ENCODE measurements around the gene TMEM273.

Gene TMEM273

DNA sequence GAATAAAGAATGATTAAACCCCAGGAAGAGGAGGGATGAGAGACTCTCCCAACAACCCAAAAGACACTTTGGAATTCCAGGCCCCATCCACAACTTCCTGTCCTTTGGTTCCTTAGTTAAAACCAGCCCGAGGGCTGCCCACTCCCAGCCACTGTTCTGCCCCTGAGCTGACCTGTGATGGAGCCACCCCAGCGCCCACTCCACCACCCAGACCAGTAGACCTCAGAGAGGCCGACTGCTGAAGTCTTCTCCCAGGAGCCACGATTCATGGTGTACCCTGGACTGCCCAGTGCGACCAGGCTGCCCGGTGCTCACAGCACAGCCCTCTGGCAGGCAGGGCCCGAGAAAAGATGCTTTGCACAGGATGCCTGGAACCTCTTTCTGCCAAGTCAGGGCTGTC lies 79.5 kb downstream of the TMEM273 start:
- H3K27ac ChIP-seq (ENCODE audit: low read length): no peak overlapping the region
- H3K79me2 ChIP-seq (ENCODE audit: insufficient read depth, low read length): no peaks in the 10 kb centered on the region
- DNase-seq (no peak), ATAC-seq (ENCODE audit: insufficient read depth, low read depth) (no peak)
- H3K4me1 ChIP-seq (ENCODE audit: insufficient read depth, low read length): no peaks in the 10 kb centered on the region
- no peaks in the 10 kb centered on the region for H4K20me1 ChIP-seq (ENCODE audit: insufficient read depth, low read length)
- H3K4me3 ChIP-seq (ENCODE audit: low read depth in 1 of 2, low read length in 2 of 2): no peak overlapping the region
- no peak overlapping the region for H2AFZ ChIP-seq (ENCODE audit: low read depth, low read length)
- H3K9me3 ChIP-seq (ENCODE audit: insufficient read depth, low read length, severe bottlenecking): no peaks in the 10 kb centered on the region
- no peak for TF ChIP-seq EZH2 (IDR thresholded peaks at IDR 0.05; ENCODE audit: borderline replicate concordance, low read depth, low read length, severe bottlenecking)
- TF ChIP-seq, protein P1, sequence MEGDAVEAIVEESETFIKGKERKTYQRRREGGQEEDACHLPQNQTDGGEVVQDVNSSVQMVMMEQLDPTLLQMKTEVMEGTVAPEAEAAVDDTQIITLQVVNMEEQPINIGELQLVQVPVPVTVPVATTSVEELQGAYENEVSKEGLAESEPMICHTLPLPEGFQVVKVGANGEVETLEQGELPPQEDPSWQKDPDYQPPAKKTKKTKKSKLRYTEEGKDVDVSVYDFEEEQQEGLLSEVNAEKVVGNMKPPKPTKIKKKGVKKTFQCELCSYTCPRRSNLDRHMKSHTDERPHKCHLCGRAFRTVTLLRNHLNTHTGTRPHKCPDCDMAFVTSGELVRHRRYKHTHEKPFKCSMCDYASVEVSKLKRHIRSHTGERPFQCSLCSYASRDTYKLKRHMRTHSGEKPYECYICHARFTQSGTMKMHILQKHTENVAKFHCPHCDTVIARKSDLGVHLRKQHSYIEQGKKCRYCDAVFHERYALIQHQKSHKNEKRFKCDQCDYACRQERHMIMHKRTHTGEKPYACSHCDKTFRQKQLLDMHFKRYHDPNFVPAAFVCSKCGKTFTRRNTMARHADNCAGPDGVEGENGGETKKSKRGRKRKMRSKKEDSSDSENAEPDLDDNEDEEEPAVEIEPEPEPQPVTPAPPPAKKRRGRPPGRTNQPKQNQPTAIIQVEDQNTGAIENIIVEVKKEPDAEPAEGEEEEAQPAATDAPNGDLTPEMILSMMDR (IDR thresholded peaks at IDR 0.05; ENCODE audit: borderline replicate concordance, extremely low read depth, low read length, poor library complexity, severe bottlenecking): no peak
- H3K9ac ChIP-seq (ENCODE audit: low read depth, low read length): no peak overlapping the region
- H3K36me3 ChIP-seq (ENCODE audit: insufficient read depth, low read length): no peaks in the 10 kb centered on the region
- no peaks in the 10 kb centered on the region for H3K27me3 ChIP-seq (ENCODE audit: insufficient read depth, low read length, poor library complexity)
- no peak overlapping the region for H3K4me2 ChIP-seq (ENCODE audit: insufficient read depth, low read length)

GRCh38 chr10:49107887-49108267 lies 80.3 kb downstream of the TMEM273 start:
- no peak for ATAC-seq (ENCODE audit: insufficient read depth, low read depth)
- H3K36me3 ChIP-seq (ENCODE audit: insufficient read depth, low read length): no peaks in the 10 kb centered on the region
- no peak overlapping the region for H2AFZ ChIP-seq (ENCODE audit: low read depth, low read length)
- H4K20me1 ChIP-seq (ENCODE audit: insufficient read depth, low read length): no peaks in the 10 kb centered on the region
- H3K27me3 ChIP-seq (ENCODE audit: insufficient read depth, low read length, poor library complexity): no peaks in the 10 kb centered on the region
- H3K9me3 ChIP-seq (ENCODE audit: insufficient read depth, low read length, severe bottlenecking): no peaks in the 10 kb centered on the region
- H3K4me2 ChIP-seq (ENCODE audit: insufficient read depth, low read length): no peak overlapping the region
- no peak for TF ChIP-seq EZH2 (IDR thresholded peaks at IDR 0.05; ENCODE audit: borderline replicate concordance, low read depth, low read length, severe bottlenecking)
- TF ChIP-seq, protein P1 (IDR thresholded peaks at IDR 0.05; ENCODE audit: borderline replicate concordance, extremely low read depth, low read length, poor library complexity, severe bottlenecking): no peak
- DNase-seq: no peak
- no peak overlapping the region for H3K4me3 ChIP-seq (ENCODE audit: low read depth in 1 of 2, low read length in 2 of 2)
- H3K9ac ChIP-seq (ENCODE audit: low read depth, low read length): no peak overlapping the region
- H3K4me1 ChIP-seq (ENCODE audit: insufficient read depth, low read length): no peaks in the 10 kb centered on the region
- no peak overlapping the region for H3K27ac ChIP-seq (ENCODE audit: low read length)
- no peaks in the 10 kb centered on the region for H3K79me2 ChIP-seq (ENCODE audit: insufficient read depth, low read length)

DNA sequence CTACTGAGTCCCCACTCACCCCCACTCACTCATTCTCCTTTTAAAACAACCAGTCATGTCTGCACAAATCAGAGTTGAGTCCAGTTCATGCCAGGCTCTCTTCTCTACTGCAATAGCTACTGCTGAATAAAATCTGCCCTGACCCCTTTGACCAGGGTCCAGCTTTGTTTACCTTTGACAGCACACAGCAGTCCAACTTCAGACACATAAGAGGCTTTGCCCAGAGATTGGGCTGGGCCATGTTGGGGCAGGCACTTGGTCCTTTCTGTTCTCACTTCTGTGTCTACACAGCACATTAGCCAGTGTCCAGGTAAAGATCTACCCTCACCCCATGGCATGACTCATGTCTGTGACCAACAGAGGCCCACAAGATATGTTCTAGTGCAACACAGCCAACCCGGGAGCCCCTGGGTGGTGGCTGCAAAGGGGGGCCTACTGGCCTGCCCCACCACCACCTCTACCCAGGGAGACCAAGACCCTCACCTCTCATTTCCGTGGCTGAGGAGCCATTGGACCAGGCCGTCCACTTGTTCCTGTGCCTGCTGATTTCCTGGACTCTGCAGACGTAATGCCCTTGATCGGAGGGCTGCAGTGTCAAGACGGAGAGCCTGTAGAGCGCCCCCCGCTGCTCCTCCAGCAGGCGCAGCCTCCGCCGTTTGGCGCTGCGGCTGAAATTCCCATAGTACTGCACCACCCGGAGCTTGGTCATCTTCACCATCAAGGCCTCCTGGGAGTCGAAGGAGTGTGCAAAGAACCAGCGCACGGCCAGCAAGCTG lies 80.9 kb downstream of the TMEM273 start:
- ATAC-seq (ENCODE audit: insufficient read depth, low read depth): no peak
- Histone ChIP-seq H2AFZ (ENCODE audit: low read depth, low read length) (no peak overlapping the region), H3K79me2 (ENCODE audit: insufficient read depth, low read length) (no peaks in the 10 kb centered on the region), H3K27me3 (ENCODE audit: insufficient read depth, low read length, poor library complexity) (no peaks in the 10 kb centered on the region), H3K4me3 (ENCODE audit: low read depth in 1 of 2, low read length in 2 of 2) (no peak overlapping the region), H3K36me3 (ENCODE audit: insufficient read depth, low read length) (no peaks in the 10 kb centered on the region), H3K27ac (ENCODE audit: low read length) (no peak overlapping the region), H3K9me3 (ENCODE audit: insufficient read depth, low read length, severe bottlenecking) (no peaks in the 10 kb centered on the region), H3K4me2 (ENCODE audit: insufficient read depth, low read length) (no peak overlapping the region), H3K4me1 (ENCODE audit: insufficient read depth, low read length) (no peaks in the 10 kb centered on the region), H3K9ac (ENCODE audit: low read depth, low read length) (no peak overlapping the region), H4K20me1 (ENCODE audit: insufficient read depth, low read length) (no peaks in the 10 kb centered on the region)
- DNase-seq: no peak
- TF ChIP-seq EZH2 (IDR thresholded peaks at IDR 0.05; ENCODE audit: borderline replicate concordance, low read depth, low read length, severe bottlenecking): no peak
- TF ChIP-seq, protein P1 (IDR thresholded peaks at IDR 0.05; ENCODE audit: borderline replicate concordance, extremely low read depth, low read length, poor library complexity, severe bottlenecking): no peak

Data from DND-41 (cell line).